IPS-15b (cell line): ENCODE data around the gene CAPN12.
"Not testable (repeated sequence)": the region's sequence is repeated elsewhere in the genome, so short reads cannot be mapped to it uniquely, and the experiment has no call there.

Experiments
- H3K27me3 ChIP-seq: one replicate; pipeline ENCODE4 v1.6.1; 2013; ENCODE audit warnings: low read length; ENCODE audit not compliant: control insufficient read depth, insufficient read depth
- H3K36me3 ChIP-seq: one replicate; pipeline ENCODE4 v1.6.1; 2013; ENCODE audit warnings: low read length; ENCODE audit not compliant: control insufficient read depth, insufficient read depth
- H3K4me1 ChIP-seq: one replicate; pipeline ENCODE4 v1.6.1; 2013; ENCODE audit warnings: mild to moderate bottlenecking, low read length; ENCODE audit not compliant: control insufficient read depth, insufficient read depth
- H3K4me3 ChIP-seq: one replicate; pipeline ENCODE4 v1.5.1; 2013; ENCODE audit warnings: low read depth, low read length
- H3K9ac ChIP-seq: one replicate; pipeline ENCODE4 v1.6.1; 2013; ENCODE audit warnings: low read depth, mild to moderate bottlenecking, low read length
- H3K9me3 ChIP-seq: one replicate; pipeline ENCODE4 v1.6.1; 2013; ENCODE audit warnings: mild to moderate bottlenecking, low read length; ENCODE audit not compliant: control insufficient read depth, insufficient read depth

Gene CAPN12

DNA sequence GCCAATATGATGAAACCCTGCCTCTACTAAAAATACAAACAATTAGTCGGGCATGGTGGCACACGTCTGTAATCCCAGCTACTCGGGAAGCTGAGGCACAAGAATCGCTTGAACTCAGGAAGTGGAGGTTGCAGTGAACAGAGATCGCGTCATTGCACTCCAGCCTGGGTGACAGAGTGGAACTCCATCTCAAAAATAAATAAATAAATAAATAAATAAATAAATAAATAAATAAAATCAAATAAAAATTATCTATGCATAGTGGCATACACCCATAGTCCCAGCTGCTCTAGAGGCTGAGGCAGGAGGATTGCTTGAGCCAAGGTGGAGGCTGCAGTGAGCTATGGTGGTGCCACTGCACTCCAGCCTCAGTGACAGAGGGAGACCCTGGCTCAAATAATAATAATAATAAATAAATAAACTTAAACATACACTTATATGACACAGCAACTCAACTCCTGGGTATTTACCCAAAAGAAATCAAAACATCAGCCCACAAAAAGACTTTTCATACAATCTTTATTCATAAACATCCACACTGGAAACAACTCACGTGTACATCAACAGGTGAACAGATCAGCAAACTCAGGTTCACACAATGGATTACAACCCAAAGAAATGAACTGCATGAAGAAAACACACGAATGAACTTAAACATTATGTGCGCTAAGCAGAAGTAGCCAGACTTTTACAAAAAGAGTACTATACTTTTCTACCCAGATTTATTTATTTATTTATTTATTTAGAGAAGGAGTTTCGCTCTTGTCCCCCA, 22.2 kb upstream of the CAPN12 start:
- no peaks in the 10 kb centered on the region for H3K36me3 ChIP-seq
- no peaks in the 10 kb centered on the region for H3K4me1 ChIP-seq
- H3K9me3 ChIP-seq: no peaks in the 10 kb centered on the region
- no peaks in the 10 kb centered on the region for H3K27me3 ChIP-seq
- no peak overlapping the region for H3K4me3 ChIP-seq
- no peak overlapping the region for H3K9ac ChIP-seq

DNA sequence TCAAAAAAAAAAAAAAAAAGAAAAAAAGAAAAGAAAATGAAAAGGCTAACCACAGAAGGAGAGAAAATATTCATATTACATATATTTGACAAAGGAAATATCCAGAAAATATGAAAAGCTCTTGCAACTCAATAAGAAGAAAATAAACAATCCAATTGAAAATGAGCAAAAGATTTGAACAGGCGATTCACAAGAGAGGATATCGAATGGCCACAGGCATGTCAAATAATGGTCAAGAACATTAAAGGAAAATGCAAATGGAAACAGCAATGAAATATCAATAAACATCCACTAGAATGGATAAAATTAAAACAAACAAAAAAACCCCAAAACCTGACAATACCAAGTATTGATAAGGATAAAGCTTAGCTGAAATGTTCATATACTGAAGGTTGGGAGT, 20.9 kb upstream of the CAPN12 start:
- H3K36me3 ChIP-seq: no peaks in the 10 kb centered on the region
- H3K4me3 ChIP-seq: no peak overlapping the region
- H3K27me3 ChIP-seq: no peaks in the 10 kb centered on the region
- H3K9ac ChIP-seq: no peak overlapping the region
- no peaks in the 10 kb centered on the region for H3K9me3 ChIP-seq
- no peaks in the 10 kb centered on the region for H3K4me1 ChIP-seq

DNA sequence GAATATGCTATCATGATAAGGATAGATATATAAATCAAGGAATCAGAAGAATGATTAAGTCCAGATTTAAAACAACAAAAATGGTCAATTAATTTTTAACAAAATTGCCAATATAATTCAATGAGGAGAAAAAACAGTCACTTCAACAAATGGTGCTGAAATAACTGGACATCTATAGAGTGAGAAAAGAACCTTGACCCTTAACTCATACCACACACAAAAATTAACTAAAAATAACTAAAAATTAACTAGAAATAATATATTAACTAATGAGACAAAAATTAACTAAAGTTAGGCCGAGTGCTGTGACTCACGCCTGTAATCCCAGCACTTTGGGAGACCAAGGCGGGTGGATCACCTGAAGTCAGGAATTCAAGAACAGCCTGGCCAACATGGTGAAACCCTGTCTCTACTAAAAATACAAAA, 19.5 kb upstream of the CAPN12 start:
- H3K4me1 ChIP-seq: no peaks in the 10 kb centered on the region
- no peaks in the 10 kb centered on the region for H3K36me3 ChIP-seq
- H3K9me3 ChIP-seq: no peaks in the 10 kb centered on the region
- H3K4me3 ChIP-seq: no peak overlapping the region
- H3K27me3 ChIP-seq: no peaks in the 10 kb centered on the region
- H3K9ac ChIP-seq: no peak overlapping the region

DNA sequence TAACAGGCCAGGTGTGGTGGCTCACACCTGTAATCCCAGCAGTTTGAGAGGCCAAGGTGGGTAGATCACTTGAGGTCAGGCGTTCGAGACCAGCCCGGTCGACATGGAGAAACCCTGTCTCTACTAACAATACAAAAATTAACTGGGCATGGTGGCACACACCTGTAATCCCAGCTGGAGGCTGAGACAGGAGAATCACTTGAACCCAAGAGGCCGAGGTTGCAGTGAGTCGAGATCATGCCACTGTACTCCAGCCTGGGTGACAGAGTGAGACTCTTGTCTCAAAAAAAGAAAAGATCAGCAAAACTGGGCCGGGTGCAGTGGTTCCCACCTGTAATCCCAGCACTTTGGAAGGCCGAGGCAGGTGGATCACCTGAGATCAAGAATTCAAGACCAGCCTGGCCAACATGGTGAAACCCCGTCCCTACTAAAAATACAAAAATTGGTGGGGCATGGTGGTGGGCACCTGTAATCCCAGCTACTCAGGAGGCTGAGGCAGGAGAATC, 17.7 kb upstream of the CAPN12 start:
- not testable (repeated sequence) for H3K9me3 ChIP-seq, H3K27me3 ChIP-seq, H3K4me3 ChIP-seq, H3K9ac ChIP-seq, H3K4me1 ChIP-seq, H3K36me3 ChIP-seq

DNA sequence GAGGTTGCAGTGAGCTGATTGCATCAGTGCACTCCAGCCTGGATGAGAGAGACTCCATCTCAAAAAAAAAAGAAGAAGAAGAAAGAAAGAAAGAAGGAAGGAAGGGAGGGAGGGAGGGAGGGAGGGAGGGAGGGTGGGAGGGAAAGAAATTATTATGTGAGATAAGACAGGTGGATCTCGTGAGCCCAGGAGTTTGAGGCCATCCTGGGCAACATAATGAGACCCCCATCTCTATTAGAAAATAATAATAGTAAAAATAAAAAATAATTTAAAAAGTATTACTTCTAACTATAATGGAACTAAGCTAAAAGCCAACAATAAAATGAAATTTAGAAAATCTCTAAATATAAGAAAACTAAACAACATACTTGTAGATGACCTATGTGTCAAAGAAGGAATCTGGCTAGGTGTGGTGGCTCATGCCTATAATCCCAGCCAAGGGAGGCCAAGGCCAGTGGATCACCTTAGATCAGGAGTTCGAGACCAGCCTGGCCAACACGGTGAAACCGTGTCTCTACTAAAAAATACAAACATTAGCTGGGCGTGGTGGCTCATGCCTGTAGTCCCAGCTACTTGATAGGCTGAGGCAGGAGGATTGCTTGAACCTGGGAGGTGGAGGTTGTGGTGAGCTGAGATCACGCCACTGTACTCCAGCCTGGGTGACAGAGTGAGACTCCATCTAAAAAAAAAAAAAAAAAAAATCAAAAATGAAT, 16.7 kb upstream of the CAPN12 start:
- H3K9ac ChIP-seq, H3K27me3 ChIP-seq, H3K36me3 ChIP-seq, H3K9me3 ChIP-seq, H3K4me3 ChIP-seq, H3K4me1 ChIP-seq: not testable (repeated sequence)

DNA sequence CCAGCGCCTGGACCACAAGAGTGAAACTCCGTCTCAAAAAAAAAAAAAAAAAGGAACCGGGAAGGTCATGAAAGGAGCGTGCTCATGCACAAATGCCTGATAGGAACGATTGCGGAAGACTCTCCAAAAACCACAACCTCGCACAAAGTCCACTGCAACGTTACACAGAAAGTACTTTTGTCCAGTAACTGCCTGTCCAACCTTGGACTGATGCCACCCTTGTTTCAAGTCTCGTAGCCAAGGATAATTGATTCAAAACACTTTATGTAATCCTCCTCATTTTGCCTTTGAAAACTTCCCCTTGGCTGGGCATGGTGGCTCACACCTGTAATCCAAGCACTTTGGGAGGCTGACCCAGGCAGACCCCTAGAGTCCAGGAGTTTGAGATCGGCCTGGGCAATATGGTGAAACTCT, 15.3 kb upstream of the CAPN12 start:
- H3K9ac ChIP-seq: no peak overlapping the region

DNA sequence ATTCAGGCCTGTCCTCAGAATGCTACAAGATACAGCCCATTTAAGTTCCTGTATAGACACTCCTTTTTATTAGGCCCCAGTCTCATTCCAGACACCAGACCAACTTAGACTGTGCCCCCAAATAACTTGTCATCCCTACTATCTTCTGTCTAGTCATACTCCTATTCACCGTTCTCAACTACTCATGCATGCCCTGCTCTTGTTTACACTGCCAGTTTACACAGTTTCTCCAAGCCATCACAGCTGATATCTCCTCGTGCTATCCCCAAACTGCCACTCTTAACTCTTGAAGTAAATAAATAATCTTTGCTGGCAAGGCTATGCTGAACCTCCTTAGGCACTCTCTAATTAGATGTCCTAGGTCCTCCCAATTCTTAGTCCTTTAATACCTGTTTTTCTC, 9.9 kb upstream of the CAPN12 start:
- not testable (repeated sequence) for H3K9ac ChIP-seq, H3K9me3 ChIP-seq, H3K27me3 ChIP-seq, H3K4me1 ChIP-seq, H3K36me3 ChIP-seq, H3K4me3 ChIP-seq

More for the DNA sequence above, 15.3 kb upstream of the CAPN12 start:
- no peaks in the 10 kb centered on the region for H3K9me3 ChIP-seq
- H3K4me1 ChIP-seq: no peaks in the 10 kb centered on the region
- no peaks in the 10 kb centered on the region for H3K36me3 ChIP-seq
- H3K4me3 ChIP-seq: no peak overlapping the region
- no peaks in the 10 kb centered on the region for H3K27me3 ChIP-seq

DNA sequence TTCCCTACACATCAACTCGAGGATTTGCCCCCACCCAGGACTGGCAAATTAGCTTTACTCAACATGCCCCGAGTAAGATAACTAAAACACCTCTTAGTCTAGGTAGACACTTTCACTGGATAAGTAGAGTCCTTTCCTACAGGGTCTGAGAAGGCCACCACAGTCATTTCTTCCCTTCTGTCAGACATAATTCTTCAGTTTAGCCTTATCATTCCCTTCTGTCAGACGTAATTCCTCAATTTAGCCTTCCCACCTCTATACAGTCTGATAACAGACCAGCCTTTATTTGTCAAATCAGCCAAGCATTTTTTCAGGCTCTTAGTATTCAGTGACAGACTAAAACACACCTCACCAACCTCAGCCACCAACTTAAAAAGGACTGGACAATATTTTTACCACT, 9.5 kb upstream of the CAPN12 start:
- H3K27me3 ChIP-seq, H3K9ac ChIP-seq, H3K4me3 ChIP-seq, H3K9me3 ChIP-seq, H3K36me3 ChIP-seq, H3K4me1 ChIP-seq: not testable (repeated sequence)

DNA sequence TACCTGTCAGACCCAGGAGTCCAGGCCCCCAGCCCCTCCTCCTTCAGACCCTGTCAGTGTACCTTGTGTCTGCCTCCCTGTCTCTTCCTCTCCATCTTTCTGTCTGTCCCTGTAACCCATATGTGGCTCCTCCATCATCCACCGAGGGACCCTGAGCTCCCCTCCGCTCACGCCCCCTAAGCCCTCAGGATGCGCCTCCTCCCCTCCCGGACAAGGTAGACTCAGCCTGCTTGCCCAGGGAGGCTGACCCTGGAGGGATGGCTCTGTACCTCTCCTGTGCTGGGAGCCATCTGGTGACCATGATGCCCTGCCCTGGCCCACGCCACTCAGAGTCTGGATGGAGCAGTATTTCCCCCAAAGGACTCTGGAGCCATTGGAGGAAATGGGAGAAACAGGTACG, 1.0 kb upstream of the CAPN12 start:
- Histone ChIP-seq H3K36me3 (no peaks in the 10 kb centered on the region), H3K4me1 (no peaks in the 10 kb centered on the region), H3K9me3 (no peaks in the 10 kb centered on the region), H3K27me3 (peaks cover 3% of the 10 kb centered on the region), H3K9ac (no peak overlapping the region), H3K4me3 (no peak overlapping the region)

DNA sequence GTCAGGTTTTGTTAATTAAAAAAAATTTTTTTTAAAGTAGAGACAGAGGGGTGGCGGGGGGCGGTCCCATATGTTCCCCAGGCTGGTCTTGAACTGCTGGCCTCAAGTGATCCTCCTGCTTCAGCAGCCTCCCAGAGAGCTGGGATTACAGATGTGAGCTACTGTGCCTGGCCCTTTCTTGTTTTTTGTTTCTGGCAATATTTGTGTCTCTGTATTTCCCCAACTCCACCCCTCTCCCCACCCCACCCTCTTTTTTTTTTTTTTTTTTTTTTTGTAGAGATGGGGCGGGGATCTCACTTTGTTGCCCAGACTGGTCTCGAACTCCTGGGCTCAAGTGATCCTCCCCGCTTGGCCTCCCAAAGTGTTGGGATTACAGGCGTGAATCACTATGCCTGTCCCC, 600 bp upstream of the CAPN12 start:
- Histone ChIP-seq H3K4me3 (no peak overlapping the region), H3K4me1 (no peaks in the 10 kb centered on the region), H3K36me3 (no peaks in the 10 kb centered on the region), H3K27me3 (no peaks in the 10 kb centered on the region), H3K9me3 (no peaks in the 10 kb centered on the region), H3K9ac (no peak overlapping the region)

DNA sequence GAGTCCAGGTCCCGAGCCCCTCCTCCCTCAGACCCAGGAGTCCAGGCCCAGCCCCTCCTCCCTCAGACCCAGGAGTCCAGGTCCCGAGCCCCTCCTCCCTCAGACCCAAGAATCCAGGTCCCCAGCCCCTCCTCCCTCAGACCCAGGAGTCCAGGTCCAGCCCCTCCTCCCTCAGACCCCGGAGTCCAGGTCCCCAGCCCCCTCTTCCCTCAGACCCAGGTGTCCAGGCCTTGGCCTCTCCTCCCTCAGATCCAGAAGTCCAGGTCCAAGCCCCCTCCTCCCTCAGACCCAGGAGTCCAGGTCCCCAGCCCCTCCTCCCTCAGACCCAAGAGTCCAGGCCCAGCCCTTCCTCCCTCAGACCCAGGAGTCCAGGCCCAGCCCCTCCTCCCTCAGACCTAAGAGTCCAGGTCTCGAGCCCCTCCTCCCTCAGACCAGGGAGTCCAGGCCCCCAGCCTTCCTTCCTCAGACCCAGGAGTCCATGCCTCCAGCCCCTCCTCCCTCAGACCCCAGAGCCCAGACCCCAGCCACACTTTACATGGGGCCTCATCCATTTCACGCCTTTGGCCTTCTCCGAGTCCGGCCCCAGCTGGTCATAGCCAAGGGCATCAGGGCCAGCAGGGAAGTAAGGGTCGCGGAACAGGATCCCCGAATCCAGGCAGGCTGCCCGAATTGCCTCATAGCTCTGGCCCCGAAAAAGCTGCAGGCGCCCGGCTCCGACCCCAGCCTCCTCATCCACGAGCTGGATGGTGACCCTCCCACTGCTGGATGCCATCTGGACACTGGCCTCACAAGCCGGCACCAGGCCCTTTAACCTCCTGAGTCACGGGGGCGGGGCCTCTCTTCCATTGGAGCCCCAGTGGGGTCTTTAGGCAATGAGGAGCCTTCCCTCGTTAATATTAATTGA, 628 bp downstream of the CAPN12 start:
- Histone ChIP-seq H3K9me3 (no peaks in the 10 kb centered on the region), H3K9ac (no peak overlapping the region)

More for the DNA sequence above, 628 bp downstream of the CAPN12 start:
- Histone ChIP-seq H3K36me3 (no peaks in the 10 kb centered on the region), H3K27me3 (peaks cover under 1% of the 10 kb centered on the region), H3K4me1 (no peaks in the 10 kb centered on the region), H3K4me3 (no peak overlapping the region)
